ENCODE results near the gene GOLGA8J. TPM values are rescaled to one million over a fixed set of nuclear protein-coding genes. Genes with fewer than 3 reads are reported as not detected.
"Not testable (repeated sequence)": the region's sequence is repeated elsewhere in the genome, so short reads cannot be mapped to it uniquely, and the experiment has no call there.

GOLGA8J gene
- under 1 TPM in 1 of 4 donors, not detected in 3; 0.37 TPM for total RNA-seq

GRCh38 chr15:30082655-30083054 lies at the start of gene GOLGA8J:
Gene GOLGA8J, plus strand, starts transcription at chr15:30082955. Its CDS starts 98 bp downstream, at chr15:30083053.
- H3K9me3 ChIP-seq; H3K4me1 ChIP-seq; H3K27me3 ChIP-seq; DNase-seq; H3K27ac ChIP-seq; H3K36me3 ChIP-seq; H3K4me3 ChIP-seq; intact Hi-C loops (cut with DNase I; ENCODE audit: low total_unique reads): not testable (repeated sequence)

GRCh38 chr15:30033211-30033610 lies 49.5 kb upstream of the GOLGA8J start:
- H3K36me3 ChIP-seq, result no peaks in the 10 kb centered on the region
- no peak for DNase-seq
- TF ChIP-seq CTCF (IDR thresholded peaks at IDR 0.05) (no peak), POLR2A (IDR thresholded peaks at IDR 0.05) (no peak)
- no peaks in the 10 kb centered on the region for H3K4me1 ChIP-seq
- H3K4me3 ChIP-seq, result no peak overlapping the region
- no peaks in the 10 kb centered on the region for H3K9me3 ChIP-seq
- intact Hi-C loops (cut with DNase I; ENCODE audit: low total_unique reads), result no loop called here
- H3K27ac ChIP-seq, result no peak overlapping the region
- no peaks in the 10 kb centered on the region for H3K27me3 ChIP-seq

GRCh38 chr15:30033763-30034162 lies 49.0 kb upstream of the GOLGA8J start:
- intact Hi-C loops (cut with DNase I; ENCODE audit: low total_unique reads), result no loop called here
- Histone ChIP-seq H3K4me3 (no peak overlapping the region), H3K9me3 (no peaks in the 10 kb centered on the region), H3K4me1 (no peaks in the 10 kb centered on the region), H3K36me3 (no peaks in the 10 kb centered on the region), H3K27me3 (no peaks in the 10 kb centered on the region), H3K27ac (no peak overlapping the region)
- TF ChIP-seq CTCF (IDR thresholded peaks at IDR 0.05) (no peak), POLR2A (IDR thresholded peaks at IDR 0.05) (no peak)
- no peak for DNase-seq

GRCh38 chr15:30036036-30036703 lies 46.6 kb upstream of the GOLGA8J start:
- Histone ChIP-seq H3K4me1 (no peaks in the 10 kb centered on the region), H3K4me3 (no peak overlapping the region), H3K9me3 (no peaks in the 10 kb centered on the region), H3K27me3 (no peaks in the 10 kb centered on the region), H3K27ac (no peak overlapping the region), H3K36me3 (no peaks in the 10 kb centered on the region)
- no peak for DNase-seq
- TF ChIP-seq CTCF (IDR thresholded peaks at IDR 0.05) (no peak), POLR2A (IDR thresholded peaks at IDR 0.05) (no peak)
- intact Hi-C loops (cut with DNase I; ENCODE audit: low total_unique reads), result no loop called here

- no peaks in the 10 kb centered on the region for H3K27me3 ChIP-seq
- no peaks in the 10 kb centered on the region for H3K4me1 ChIP-seq
- DNase-seq, result no peak
- H3K27ac ChIP-seq, result no peak overlapping the region
- TF ChIP-seq POLR2A (IDR thresholded peaks at IDR 0.05) (no peak), CTCF (IDR thresholded peaks at IDR 0.05) (no peak)
- intact Hi-C loops (cut with DNase I; ENCODE audit: low total_unique reads), result no loop called here
- no peaks in the 10 kb centered on the region for H3K36me3 ChIP-seq
- H3K9me3 ChIP-seq, result no peaks in the 10 kb centered on the region
- H3K4me3 ChIP-seq, result no peak overlapping the region
Observed at GRCh38 chr15:30038667-30039523, 43.9 kb upstream of the GOLGA8J start.

Measured in uterus (tissue), 4 donors.